Thyroid gland (tissue), 4 donors: ENCODE results near the gene SHISAL1. TPM values are rescaled to one million over a fixed set of nuclear protein-coding genes. Genes with fewer than 3 reads are reported as not detected.

ENCODE experiments used
- DNase-seq, 2 donors: peaks; one replicate each; pipeline ENCODE4 v3.0.0-alpha.2; 2019
- H3K27ac ChIP-seq, 3 donors: fragments of 200-600 bp; sonication (generic); 1 replicate in 2 of 3; 2 replicates in 1 of 3; pipeline ENCODE4 v1.5.1; 2016 to 2019; ENCODE audit warnings: mild to moderate bottlenecking in 1 of 3, moderate library complexity in 1 of 3
- H3K27me3 ChIP-seq: fragments of 200-600 bp; sonication (generic); one replicate; pipeline ENCODE4 v1.5.1; 2019
- H3K36me3 ChIP-seq, 2 donors: fragments of 200-600 bp; sonication (generic); one replicate each; pipeline ENCODE4 v1.5.1; 2016 to 2019
- H3K4me1 ChIP-seq, 2 donors: fragments of 200-600 bp; sonication (generic); one replicate each; pipeline ENCODE4 v1.5.1; 2017 to 2019
- H3K4me3 ChIP-seq, 3 donors: fragments of 200-600 bp; sonication (generic); replicated peaks in 1 of 3; 1 replicate in 2 of 3; 2 replicates in 1 of 3; pipeline ENCODE4 v1.5.1; 2016; ENCODE audit warnings: mild to moderate bottlenecking in 1 of 3
- H3K9me3 ChIP-seq: fragments of 200-600 bp; sonication (generic); one replicate; pipeline ENCODE4 v1.5.1; 2017
- CTCF ChIP-seq, 6 experiments: fragments of 200-600 bp in 3 of 6; fragments of 450-650 bp in 3 of 6; sonication (generic) in 3 of 6; IDR thresholded peaks; one replicate each; pipeline ENCODE4 v1.5.1; 2016 to 2019; ENCODE audit warnings: antibody characterized with exemption in 6 of 6, mild to moderate bottlenecking in 2 of 6, inconsistent platforms in 1 of 6, moderate library complexity in 1 of 6
- POLR2A ChIP-seq, 2 donors: fragments of 450-650 bp; IDR thresholded peaks; one replicate each; pipeline ENCODE4 v1.6.1; 2017; ENCODE audit warnings: antibody characterized with exemption in 2 of 2, mild to moderate bottlenecking in 2 of 2, moderate library complexity in 1 of 2
- WGBS, 2 donors: methylation state at CpG; one replicate each; pipeline ENCODE4 v1.1.5; 2017; 5-methylcytosine and 5-hydroxymethylcytosine counted together
- intact Hi-C: fragments of 100-400 bp; cut with DNase I; formaldehyde crosslinking; loops from one replicate; pipeline ENCODE4 v1.15.1; 2023
- total RNA-seq, 4 donors: library from RNA; depleted of rRNA; stranded (reverse); fragments of >200 nt; gene quantifications; one replicate each; pipeline ENCODE4 v1.2.3, GENCODE V29; 2016

The SHISAL1 gene
- total RNA-seq, 4 donors from 2014 or later = 0.22 to 1.9 (median 1.0) TPM

GRCh38 chr22:44224166-44224565 lies 88.6 kb downstream of the SHISAL1 start:
- DNase-seq = no peak
- H3K4me1 ChIP-seq = no peaks in the 10 kb centered on the region
- 46 to 50% methylated on average over 12 of the region's 12 CpGs for WGBS, 2 donors
- H3K9me3 ChIP-seq = no peaks in the 10 kb centered on the region
- intact Hi-C loops = no loop called here
- no peaks in the 10 kb centered on the region for H3K36me3 ChIP-seq
- H3K27me3 ChIP-seq = no peaks in the 10 kb centered on the region
- no peak overlapping the region for H3K27ac ChIP-seq
- no peak overlapping the region for H3K4me3 ChIP-seq
- no peak for TF ChIP-seq CTCF (IDR thresholded peaks at IDR 0.05)
- TF ChIP-seq POLR2A (IDR thresholded peaks at IDR 0.05) = no peak

GRCh38 chr22:44221710-44222475 lies 90.9 kb downstream of the SHISAL1 start:
- no peak for DNase-seq
- 94 to 98% methylated on average over 11 of the region's 11 CpGs for WGBS, 2 donors

GRCh38 chr22:44220727-44221680 lies 91.7 kb downstream of the SHISAL1 start:
- no peak for TF ChIP-seq CTCF (IDR thresholded peaks at IDR 0.05)
- no peak for TF ChIP-seq POLR2A (IDR thresholded peaks at IDR 0.05)
- Histone ChIP-seq H3K36me3 (no peaks in the 10 kb centered on the region), H3K27me3 (no peaks in the 10 kb centered on the region), H3K9me3 (no peaks in the 10 kb centered on the region), H3K27ac (no peak overlapping the region), H3K4me1 (no peaks in the 10 kb centered on the region), H3K4me3 (no peak overlapping the region)
- intact Hi-C loops = no loop called here
- no peak for DNase-seq
- WGBS, 2 donors = 77 to 87% methylated on average over 18 to 23 of the region's 23 CpGs

More at GRCh38 chr22:44221710-44222475, 90.9 kb downstream of the SHISAL1 start:
- no peaks in the 10 kb centered on the region for H3K9me3 ChIP-seq
- H3K27me3 ChIP-seq = no peaks in the 10 kb centered on the region
- H3K27ac ChIP-seq = no peak overlapping the region
- intact Hi-C loops = no loop called here
- H3K4me3 ChIP-seq = no peak overlapping the region
- no peak for TF ChIP-seq POLR2A (IDR thresholded peaks at IDR 0.05)
- no peak for TF ChIP-seq CTCF (IDR thresholded peaks at IDR 0.05)
- no peaks in the 10 kb centered on the region for H3K36me3 ChIP-seq
- H3K4me1 ChIP-seq = no peaks in the 10 kb centered on the region

- WGBS, 2 donors = 86 to 93% methylated on average over 12 to 15 of the region's 21 CpGs
- no peak for DNase-seq
- no peaks in the 10 kb centered on the region for H3K27me3 ChIP-seq
- H3K9me3 ChIP-seq = no peaks in the 10 kb centered on the region
- intact Hi-C loops = no loop called here
- H3K36me3 ChIP-seq = no peaks in the 10 kb centered on the region
- no peak overlapping the region for H3K27ac ChIP-seq
- no peaks in the 10 kb centered on the region for H3K4me1 ChIP-seq
- no peak overlapping the region for H3K4me3 ChIP-seq
- TF ChIP-seq POLR2A (IDR thresholded peaks at IDR 0.05) (no peak), CTCF (IDR thresholded peaks at IDR 0.05) (no peak)
Observed at GRCh38 chr22:44219101-44219870, 93.5 kb downstream of the SHISAL1 start.
